ENCODE measurements around the gene SLC36A4.

SLC36A4 gene

GRCh38 chr11:93194673-93195291 lies 3.0 kb downstream of the SLC36A4 start:
- Histone ChIP-seq H3K36me3 (ENCODE audit: insufficient read depth, low read length) (no peaks in the 10 kb centered on the region; the same call in 1 of the 2 replicates), H3K79me2 (ENCODE audit: insufficient read depth, low read length) (peaks cover 57% of the 10 kb centered on the region), H3K27me3 (ENCODE audit: insufficient read depth, low read length, poor library complexity, severe bottlenecking) (no peaks in the 10 kb centered on the region), H3K9me3 (ENCODE audit: insufficient read depth, low read depth, low read length) (no peaks in the 10 kb centered on the region), H3F3A (ENCODE audit: low read depth) (no peaks in the 10 kb centered on the region), H3K4me3 (ENCODE audit: low read length, poor library complexity, severe bottlenecking) (peak overlapping the region; percentile 38), H4K20me1 (ENCODE audit: insufficient read depth, low read length, poor library complexity, severe bottlenecking) (peaks cover 31% of the 10 kb centered on the region), H2AFZ (ENCODE audit: low read length) (no peak overlapping the region), H3K4me2 (ENCODE audit: low read depth, low read length, poor library complexity, severe bottlenecking) (peak overlapping the region; percentile 83), H3K9me2 (replicated peaks; ENCODE audit: low read depth, low read length) (no peaks in the 10 kb centered on the region), H3K9ac (ENCODE audit: low read depth, low read length, poor library complexity, severe bottlenecking) (no peak overlapping the region), H3K4me1 (ENCODE audit: insufficient read depth, low read length, poor library complexity, severe bottlenecking) (peaks cover 18% of the 10 kb centered on the region)
- TF ChIP-seq CTCF (conservative IDR thresholded peaks at IDR 0.05; ENCODE audit: low read length) (no peak), EZH2phosphoT487 (IDR thresholded peaks at IDR 0.05; ENCODE audit: borderline replicate concordance) (no peak)

GRCh38 chr11:93193731-93194130 lies 4.1 kb downstream of the SLC36A4 start:
- Histone ChIP-seq H3K4me2 (ENCODE audit: low read depth, low read length, poor library complexity, severe bottlenecking) (peak overlapping the region; percentile 57), H4K20me1 (ENCODE audit: insufficient read depth, low read length, poor library complexity, severe bottlenecking) (peaks cover 31% of the 10 kb centered on the region), H3K4me3 (ENCODE audit: low read length, poor library complexity, severe bottlenecking) (no peak overlapping the region), H3K36me3 (ENCODE audit: insufficient read depth, low read length) (no peaks in the 10 kb centered on the region; the same call in 1 of the 2 replicates), H3K4me1 (ENCODE audit: insufficient read depth, low read length, poor library complexity, severe bottlenecking) (peaks cover 18% of the 10 kb centered on the region), H3K9me3 (ENCODE audit: insufficient read depth, low read depth, low read length) (no peaks in the 10 kb centered on the region), H2AFZ (ENCODE audit: low read length) (no peak overlapping the region), H3K9ac (ENCODE audit: low read depth, low read length, poor library complexity, severe bottlenecking) (no peak overlapping the region), H3K27me3 (ENCODE audit: insufficient read depth, low read length, poor library complexity, severe bottlenecking) (no peaks in the 10 kb centered on the region), H3K79me2 (ENCODE audit: insufficient read depth, low read length) (peaks cover 59% of the 10 kb centered on the region), H3F3A (ENCODE audit: low read depth) (no peaks in the 10 kb centered on the region), H3K9me2 (replicated peaks; ENCODE audit: low read depth, low read length) (no peaks in the 10 kb centered on the region)
- no peak for TF ChIP-seq CTCF (conservative IDR thresholded peaks at IDR 0.05; ENCODE audit: low read length)
- no peak for TF ChIP-seq EZH2phosphoT487 (IDR thresholded peaks at IDR 0.05; ENCODE audit: borderline replicate concordance)

DNA sequence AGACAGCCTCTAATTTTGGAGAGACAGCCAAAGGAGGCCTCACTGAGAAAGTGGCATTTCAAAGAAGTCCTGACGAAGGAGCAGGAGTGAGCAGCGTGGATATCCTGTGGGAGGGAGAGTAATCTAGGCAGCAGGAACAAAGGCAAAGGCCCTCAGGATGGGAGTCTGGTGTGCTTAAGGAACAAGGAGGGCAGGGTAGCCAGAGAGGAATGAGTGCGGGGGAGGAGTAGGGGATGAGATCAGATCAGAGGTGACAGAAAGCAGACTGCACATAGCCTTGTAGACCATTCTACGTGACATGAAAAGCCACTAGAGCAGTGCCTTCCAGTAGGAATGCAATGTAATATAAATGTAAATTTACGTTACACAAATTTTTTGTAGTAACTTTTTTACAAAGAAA lies 5.6 kb downstream of the SLC36A4 start:
- Histone ChIP-seq H3K9ac (ENCODE audit: low read depth, low read length, poor library complexity, severe bottlenecking) (no peak overlapping the region), H2AFZ (ENCODE audit: low read length) (no peak overlapping the region), H3K79me2 (ENCODE audit: insufficient read depth, low read length) (peaks cover 63% of the 10 kb centered on the region), H3K4me2 (ENCODE audit: low read depth, low read length, poor library complexity, severe bottlenecking) (no peak overlapping the region), H3K27me3 (ENCODE audit: insufficient read depth, low read length, poor library complexity, severe bottlenecking) (no peaks in the 10 kb centered on the region), H3K9me3 (ENCODE audit: insufficient read depth, low read depth, low read length) (no peaks in the 10 kb centered on the region), H3K9me2 (replicated peaks; ENCODE audit: low read depth, low read length) (no peaks in the 10 kb centered on the region), H3K36me3 (ENCODE audit: insufficient read depth, low read length) (no peaks in the 10 kb centered on the region; the same call in 1 of the 2 replicates), H4K20me1 (ENCODE audit: insufficient read depth, low read length, poor library complexity, severe bottlenecking) (peaks cover 31% of the 10 kb centered on the region), H3K4me3 (ENCODE audit: low read length, poor library complexity, severe bottlenecking) (no peak overlapping the region), H3K4me1 (ENCODE audit: insufficient read depth, low read length, poor library complexity, severe bottlenecking) (peaks cover 18% of the 10 kb centered on the region), H3F3A (ENCODE audit: low read depth) (no peaks in the 10 kb centered on the region)
- TF ChIP-seq EZH2phosphoT487 (IDR thresholded peaks at IDR 0.05; ENCODE audit: borderline replicate concordance) (no peak), CTCF (conservative IDR thresholded peaks at IDR 0.05; ENCODE audit: low read length) (no peak)
